HG02759 (cell line): Measurements from ENCODE around the gene SART1.
"Not testable (repeated sequence)": the region's sequence is repeated elsewhere in the genome, so short reads cannot be mapped to it uniquely, and the experiment has no call there.

ENCODE experiments used
- ATAC-seq: cut with Tn5 transposase; IDR thresholded peaks from one replicate; pipeline ENCODE4 v1.9.1; 2021; ENCODE audit warnings: mild to moderate bottlenecking, moderate library complexity; ENCODE audit not compliant: unreplicated experiment

SART1 gene

DNA sequence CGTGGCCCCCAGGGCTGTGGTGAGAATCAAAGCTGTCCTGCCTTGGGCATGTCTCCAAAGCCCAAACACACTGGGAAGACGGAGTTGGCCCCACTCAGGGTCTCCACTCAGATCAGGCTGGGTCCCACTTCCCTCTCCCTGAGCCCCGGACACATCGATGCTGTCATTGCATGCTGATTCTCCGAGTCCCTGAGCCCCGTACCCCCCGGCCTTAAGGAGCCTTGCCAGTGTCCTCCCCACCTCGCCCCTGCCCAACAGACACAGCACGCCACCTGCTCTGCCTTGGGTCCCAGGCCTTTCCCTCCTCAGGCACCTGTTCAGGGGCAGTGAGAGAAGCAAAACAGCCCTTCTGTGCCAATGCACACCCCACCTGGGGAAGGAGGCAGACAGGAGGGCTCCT, 25.8 kb downstream of the SART1 start:
- ATAC-seq: no peak

DNA sequence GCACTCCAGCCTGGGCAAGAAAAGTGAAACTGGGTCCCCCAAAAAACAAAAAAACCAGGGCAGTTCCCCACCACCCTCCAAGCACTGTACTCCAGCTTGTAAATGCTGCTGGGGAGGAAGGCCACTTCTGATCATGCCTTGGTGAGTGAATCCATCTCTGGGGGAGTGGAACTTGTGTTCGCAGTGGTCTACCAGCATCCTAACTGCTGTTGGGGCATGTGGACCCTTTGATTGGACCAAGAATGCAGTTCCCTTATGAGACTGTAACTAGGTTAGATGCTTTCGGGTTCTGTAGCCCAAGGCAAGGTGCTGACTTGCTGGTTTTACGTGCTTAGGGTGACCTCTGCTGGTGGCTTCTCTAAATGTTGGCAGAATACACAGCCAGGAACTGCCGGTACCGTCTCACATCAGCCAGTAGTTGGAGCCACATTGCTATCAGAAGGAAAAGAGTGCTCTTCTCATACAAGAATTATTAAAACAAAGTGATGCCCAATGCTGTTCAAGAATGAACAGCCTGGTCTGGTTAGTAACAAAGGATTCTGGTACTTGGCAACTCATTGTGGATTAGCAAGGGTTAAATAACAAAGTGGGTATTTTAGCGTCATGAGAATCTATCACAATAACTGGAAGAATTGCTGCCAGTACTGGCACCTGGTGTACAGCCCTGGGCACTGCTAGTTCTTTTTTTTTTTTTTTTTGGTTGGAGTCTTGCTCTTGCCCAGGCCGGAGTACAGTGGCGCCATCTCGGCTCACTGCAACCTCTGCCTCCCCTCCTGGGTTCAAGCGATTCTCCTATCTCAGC, 27.5 kb downstream of the SART1 start:
- ATAC-seq: peak; percentile 82

DNA sequence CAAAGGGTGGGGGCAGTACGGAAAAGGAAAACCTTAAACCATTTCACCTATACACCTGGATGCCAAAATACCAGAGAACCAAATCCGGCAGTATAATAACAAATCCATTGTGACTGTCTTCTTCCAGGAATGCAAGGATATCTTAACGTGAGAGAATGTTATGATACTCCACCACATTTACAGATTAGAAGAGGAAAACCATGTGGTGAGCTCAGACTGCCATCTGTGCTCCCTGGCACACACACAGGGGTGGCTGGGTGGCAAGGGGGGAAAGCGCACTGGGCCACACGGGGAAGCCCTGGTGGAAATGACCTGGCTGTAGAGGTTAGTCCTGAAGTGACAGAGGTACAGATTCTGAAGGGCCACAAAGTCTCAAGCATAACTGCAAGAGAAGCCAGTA, 30.5 kb downstream of the SART1 start:
- no peak for ATAC-seq

DNA sequence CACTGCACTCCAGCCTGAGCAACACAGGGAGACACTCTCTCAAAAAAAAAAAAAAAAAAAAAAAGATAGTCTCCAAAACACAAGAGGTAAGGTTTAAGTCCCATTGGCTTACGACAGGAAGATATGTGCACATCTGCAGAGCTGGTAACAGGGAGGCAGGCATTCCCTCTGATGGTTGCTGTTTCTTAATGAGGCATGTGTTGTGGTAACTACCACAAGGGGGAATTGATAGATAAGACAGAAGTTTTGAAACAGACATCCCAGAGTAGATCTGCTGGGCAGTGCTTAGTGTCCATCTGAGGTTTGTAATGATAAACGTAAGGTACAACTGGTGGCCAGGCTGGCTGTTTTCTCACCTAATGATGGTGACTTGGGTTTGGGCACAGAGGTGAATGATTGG, 35.8 kb downstream of the SART1 start:
- no peak for ATAC-seq

DNA sequence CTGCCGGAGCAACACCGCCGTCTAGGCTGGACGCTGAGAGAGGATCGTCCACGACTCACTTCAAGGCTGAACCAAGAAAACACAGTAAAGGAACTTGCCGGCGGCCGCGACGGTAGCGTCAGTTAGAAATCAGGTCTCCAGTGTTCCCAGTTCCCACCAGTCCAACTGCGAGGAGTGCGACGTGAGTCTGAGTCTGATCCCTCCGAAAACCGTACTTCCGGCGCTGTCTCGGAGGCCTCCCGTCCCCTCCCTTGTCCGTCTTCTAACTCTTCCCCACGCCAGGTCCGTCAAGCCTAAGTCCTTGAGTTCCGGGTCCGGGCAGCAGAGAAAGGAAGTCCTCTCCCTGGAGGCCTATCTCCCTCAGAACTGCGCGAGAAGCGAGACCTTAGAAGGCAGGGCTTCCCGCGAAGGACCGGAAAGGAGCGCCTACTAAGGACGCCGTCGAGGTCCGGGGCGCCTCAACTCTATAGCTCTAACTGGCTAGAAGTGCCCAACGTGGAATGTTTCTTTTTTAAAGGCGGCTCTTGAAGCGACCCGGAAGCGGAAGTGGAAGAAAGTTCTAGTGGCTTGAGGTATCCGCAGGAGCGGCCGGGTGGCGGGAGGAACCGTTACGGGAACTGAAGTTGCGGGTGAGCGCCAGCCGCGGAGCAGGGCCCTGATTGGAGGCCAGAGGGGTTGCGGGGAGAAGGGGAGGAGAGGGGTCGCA, 40.6 kb downstream of the SART1 start, which contains the start of the genes BANF1 and EIF1AD:
Gene BANF1, plus strand, starts transcription at position 562 of the 706 bp plus-strand sequence. CDS start 748 bp downstream, outside the sequence.
Gene EIF1AD, minus strand, starts transcription at position 216 of the 706 bp plus-strand sequence. CDS start 1,768 bp downstream, outside the sequence.
- peak; percentile 77 for ATAC-seq

DNA sequence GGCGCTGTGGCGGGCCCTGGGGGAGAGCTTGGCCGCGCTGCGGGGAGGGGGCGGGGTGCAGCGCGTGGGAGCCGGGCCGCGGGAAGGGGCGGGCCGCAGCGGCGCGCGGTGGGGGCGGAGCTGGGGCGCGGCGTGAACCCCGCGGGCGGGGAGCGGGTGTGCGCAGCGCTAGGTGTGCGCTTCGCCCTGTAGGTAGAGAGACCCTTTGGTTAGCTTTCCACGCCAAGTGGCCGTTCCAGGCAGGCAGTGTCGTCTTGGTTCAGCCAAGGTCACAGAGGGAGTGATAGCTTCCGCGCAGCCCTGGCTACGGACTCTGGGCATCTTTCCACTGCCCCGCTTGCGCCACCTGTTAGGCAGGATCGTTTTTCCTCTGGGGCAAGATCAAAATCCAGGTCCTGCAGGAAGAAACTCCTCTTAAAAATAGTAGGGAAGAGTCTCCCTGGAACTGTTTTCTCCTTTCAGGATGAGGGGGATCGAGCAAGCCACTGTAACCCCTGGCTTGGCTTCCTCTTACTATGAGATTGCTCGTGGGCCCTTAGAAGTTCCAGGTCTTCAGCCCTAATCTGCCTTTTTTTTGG, 41.2 kb downstream of the SART1 start:
- ATAC-seq: peak; percentile 59

DNA sequence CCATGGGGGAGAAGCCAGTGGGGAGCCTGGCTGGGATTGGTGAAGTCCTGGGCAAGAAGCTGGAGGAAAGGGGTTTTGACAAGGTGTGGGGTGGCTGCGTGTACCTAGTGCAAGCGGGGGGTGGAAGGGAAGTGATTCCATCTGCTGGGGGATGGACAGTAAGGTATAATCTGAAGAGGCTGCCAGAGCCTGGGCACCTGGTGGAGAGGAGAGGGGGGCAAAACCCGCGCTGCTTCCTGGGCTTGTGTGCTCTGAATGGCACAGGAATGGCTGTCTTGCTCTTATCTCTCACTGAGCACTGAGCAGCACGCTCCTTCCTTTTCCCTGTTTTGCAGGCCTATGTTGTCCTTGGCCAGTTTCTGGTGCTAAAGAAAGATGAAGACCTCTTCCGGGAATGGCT, 41.8 kb downstream of the SART1 start:
- ATAC-seq: no peak

DNA sequence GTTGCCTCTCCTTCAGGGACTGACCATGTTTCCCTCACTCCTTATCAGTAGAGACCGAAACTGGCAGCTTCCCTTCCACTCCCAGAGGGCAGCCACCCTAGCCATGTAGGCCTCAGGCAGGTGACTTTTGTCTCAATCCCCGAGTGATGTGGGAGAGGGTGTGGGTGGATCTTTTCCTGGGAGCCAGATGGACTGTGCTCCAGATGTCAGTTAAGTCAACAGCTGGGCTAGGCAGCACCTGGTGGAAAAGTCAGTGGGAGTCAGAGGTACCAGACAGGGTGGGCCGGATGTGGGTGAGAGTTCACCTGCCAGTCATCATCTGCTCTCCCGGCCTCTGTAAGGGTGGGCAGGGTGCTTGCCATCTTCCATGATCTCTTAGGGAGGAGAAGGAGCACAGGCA, 42.7 kb downstream of the SART1 start:
- no peak for ATAC-seq

DNA sequence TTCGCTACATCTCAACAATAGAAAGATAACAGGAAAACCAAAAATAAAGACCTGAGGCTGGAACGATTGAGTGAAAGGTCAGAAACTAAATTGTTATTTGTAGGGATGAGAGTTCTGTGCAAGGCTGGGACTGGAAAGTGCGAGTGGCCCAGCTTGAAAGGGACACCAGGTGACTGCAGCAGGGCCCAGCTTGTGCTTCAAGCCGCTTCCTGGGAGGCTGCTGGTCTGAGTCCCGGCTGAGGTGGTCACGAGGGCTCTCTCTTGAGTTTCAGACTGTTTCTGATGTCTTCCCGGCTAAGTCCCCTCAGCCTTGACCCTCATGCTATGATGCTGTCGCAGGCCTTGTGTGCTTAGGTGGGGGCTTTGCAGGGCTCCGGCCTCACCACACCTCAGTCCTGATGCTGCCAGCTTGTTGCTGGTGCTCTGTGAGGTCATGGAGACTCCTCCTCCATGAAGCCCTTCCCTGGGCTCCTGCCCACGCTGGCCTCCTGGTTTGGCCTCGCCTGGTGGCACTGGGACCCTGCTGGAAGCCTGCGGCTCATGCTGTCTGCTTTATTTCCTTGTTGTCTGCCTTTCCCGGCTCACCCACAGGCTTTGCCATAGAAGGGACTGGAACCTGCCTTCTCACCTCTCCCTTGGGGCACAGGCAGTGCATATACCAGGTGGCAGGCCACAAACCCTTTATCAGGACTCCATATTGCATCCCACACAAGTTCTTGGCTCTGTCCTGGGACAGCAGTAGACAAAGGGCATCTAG, 44.8 kb downstream of the SART1 start:
- no peak for ATAC-seq

DNA sequence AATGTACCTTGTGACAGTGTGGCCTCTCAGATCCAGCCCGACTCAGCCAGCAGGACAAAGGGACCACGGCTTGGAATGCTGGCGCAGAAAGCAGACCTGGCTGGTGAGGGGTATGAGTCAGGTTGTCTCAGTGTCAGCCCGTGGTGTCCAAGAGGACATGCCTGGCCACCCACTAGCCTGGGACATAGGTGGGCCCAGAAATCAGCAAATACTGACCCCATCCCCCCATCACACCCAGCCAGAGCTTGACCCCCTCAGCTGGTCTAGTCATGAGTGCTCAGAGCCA, 45.3 kb downstream of the SART1 start:
- ATAC-seq: no peak

DNA sequence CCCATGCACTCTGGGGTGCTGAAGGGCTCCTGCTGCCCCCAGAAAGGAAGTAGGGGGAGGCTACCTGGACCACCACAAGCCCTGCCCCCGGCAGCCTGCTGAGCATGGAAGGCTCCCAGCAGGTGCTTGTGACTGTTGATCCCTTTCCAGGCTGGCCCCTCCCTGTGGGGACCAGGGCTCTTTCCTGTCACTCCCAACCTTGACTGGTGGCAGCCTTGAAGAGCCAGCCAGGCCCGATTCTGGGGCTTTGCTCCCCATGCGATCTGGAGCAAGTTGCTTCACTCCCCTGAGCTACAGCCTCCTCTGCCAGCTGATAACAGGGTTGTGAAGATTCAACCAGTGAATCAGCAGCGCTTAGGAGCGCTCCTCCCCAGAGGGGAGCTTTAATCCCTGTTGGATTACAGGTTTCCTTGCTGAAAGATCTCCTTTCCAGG, 45.7 kb downstream of the SART1 start:
- ATAC-seq: no peak

DNA sequence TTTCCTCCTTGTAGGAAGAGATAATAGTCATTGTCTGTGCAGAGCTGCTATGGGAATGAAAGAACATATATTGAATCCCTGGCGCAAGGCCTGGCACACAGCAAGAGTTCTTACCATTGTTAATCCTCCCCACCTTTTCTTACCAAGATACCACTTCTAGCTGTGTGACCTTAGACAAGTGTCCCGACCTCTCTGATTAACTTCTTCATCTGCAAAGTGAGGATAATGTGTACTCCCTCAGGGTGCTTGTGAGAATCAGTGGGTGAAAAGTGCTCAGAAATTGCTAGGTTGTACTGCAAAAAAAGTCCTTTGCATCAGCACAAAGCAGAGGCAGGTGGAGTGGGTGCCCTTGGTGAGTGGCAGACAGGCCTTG, 46.5 kb downstream of the SART1 start:
- no peak for ATAC-seq

DNA sequence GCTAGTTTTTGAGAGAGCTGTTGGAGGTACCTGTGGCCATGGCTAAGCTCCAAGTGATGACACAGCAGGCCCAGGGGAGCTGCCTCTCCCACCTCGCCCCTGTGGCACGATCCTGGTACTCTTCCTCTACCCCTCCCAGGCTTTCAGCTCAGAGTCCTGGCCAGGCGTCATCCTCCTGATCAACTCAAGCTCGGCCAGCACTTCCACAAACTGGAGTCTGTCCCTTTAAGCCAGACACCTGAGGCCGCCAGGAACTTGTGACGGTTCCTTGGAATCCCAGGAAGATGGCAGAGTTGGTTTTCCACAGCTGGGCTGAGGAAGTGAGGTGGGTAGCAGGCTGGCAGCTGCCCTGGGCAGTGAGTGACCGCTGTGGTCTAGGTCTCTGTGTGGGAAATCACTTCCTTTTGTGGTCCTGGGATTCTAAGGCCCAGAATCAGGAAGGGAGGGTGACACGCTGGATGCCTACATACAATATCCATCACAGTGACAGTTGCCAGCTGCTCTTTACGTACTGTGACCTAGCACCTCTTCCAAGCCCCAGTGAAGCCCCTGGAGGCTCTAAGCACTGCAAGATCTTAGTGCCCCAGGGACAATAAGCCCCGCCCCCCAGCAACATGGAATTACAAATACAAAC, 47.1 kb downstream of the SART1 start:
- no peak for ATAC-seq

DNA sequence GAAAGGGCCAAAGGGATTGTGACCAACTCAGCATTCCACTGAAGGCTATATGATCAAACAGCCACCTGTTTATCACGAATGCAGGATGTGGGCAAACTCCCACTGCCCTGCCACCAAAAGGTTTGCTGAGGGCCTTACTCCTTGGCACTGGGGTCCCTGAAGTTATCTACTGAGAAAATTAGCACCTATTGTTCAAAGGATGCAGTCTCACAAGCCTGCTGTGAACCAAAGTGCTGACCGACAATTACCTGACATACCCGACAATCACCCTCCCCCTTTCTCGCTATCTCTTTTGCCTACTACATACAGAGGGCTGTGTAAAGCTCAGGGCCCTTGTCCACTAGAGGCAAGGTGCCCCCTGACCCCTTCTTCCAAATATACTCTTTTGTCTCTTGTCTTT, 48.5 kb downstream of the SART1 start:
- ATAC-seq: not testable (repeated sequence)

DNA sequence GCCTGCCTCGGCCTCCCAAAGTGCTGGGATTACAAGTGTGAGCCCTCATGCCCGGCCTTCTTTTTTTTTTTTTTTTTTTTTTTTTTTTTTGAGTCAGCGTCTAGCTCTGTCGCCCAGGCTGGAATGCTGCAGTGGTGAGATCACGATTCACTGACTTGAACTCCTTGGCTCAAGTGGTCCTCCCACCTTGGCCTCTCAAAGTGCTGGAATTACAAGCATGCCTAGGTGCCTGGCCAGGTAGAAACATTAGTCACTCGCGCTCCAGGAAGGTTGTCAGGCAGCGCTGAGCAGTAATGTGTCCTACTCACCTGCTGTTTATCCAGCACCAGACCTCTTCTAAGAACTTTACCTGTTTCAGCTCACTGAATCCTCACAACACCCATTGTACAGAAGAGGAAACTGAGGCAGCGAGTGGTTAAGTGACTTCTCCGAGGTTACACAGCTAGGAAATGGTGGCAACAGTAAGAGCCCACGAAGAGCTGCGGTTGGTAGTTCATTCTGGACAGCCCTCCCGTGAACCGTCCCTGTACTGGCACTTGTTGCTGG, 49.8 kb downstream of the SART1 start:
- no peak for ATAC-seq

DNA sequence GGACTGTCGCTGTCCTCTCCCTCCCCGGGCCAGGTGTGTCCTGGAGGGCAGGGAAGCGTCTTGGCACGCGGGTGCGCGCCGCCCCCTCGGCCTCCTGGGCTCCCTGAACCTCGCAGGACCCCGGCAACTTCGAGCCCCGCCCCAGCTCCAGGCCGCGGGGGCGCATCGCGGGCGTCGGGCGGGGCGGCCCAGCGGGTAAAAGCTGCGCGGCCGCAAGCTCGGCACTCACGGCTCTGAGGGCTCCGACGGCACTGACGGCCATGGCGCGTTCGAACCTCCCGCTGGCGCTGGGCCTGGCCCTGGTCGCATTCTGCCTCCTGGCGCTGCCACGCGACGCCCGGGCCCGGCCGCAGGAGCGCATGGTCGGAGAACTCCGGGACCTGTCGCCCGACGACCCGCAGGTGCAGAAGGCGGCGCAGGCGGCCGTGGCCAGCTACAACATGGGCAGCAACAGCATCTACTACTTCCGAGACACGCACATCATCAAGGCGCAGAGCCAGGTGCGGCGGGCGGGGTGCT, 50.3 kb downstream of the SART1 start, which contains the start of gene CST6:
Gene CST6, plus strand, starts transcription at position 224 of the 519 bp plus-strand sequence. Its CDS starts 37 bp downstream, at position 261.
- ATAC-seq: no peak

DNA sequence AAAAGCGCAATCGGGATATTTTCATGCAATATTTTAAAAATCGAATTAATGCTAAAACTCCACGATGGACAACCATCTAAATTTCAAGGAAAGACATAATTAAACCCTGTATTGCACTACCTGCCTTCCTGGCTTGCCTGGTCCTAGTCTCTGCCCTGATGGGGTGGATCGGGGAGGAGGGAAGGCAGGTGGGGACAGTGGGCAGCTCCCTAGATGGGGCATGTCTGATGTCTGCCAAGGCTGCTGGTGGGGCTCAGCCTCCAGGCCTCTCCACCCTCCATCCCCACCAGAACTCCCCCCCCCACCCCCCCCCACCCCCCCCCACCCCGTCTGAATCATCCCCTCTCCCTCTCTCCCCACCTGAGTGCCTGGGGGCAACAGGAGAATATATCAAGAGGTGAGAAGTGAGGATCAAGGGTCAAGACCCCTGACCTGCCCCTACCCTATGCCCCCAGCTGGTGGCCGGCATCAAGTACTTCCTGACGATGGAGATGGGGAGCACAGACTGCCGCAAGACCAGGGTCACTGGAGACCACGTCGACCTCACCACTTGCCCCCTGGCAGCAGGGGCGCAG, 50.9 kb downstream of the SART1 start:
- ATAC-seq: no peak

DNA sequence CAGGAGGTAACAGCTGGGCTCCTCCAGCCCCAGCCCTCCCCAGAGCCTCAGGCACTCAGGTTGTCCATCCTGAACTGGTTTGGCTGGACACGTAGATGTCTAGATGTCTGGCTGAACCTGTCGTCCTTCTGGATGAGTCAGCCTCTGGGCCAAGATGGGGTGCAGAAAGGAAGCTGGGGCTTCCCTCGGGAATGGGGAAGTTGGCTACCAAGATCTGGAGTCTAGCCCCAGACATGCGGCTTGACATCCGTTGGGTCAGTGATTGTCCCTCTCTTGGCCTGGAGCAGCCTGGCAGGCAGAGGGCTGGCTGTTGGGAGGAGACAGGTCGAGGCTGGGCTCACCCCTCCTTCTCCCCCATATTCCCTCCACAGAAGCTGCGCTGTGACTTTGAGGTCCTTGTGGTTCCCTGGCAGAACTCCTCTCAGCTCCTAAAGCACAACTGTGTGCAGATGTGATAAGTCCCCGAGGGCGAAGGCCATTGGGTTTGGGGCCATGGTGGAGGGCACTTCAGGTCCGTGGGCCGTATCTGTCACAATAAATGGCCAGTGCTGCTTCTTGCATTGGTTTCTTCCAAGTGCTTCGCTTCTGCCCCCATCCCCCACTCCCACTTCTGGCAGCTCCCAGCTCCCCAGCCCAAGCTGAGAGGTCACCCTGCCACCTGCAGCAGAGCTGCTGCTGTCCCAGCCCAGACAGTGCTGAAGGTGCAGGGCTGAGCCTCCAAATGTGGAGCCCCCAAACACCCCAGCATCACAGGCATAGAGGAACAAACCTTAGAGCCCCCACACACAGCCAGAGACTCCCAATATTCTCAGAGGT, 51.6 kb downstream of the SART1 start:
- ATAC-seq: no peak

DNA sequence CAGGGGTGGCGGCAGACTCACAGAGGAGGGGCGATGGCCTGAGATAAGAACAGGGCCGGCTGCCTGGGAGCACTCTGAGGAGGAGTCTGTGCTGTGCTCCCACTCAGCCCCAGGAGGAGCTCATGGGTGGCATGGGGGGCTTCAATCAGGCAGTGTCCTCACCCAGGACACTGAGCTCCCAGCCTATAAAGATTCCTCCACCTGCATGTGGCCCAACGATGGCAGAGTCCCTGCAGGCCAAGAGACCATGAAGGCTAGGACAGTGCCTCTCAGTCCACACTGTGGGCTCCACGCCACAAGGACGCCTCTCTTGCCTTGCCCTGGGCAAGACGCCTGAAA, 52.2 kb downstream of the SART1 start:
- ATAC-seq: no peak
